ENCODE data around the gene TMEM250.

DNA sequence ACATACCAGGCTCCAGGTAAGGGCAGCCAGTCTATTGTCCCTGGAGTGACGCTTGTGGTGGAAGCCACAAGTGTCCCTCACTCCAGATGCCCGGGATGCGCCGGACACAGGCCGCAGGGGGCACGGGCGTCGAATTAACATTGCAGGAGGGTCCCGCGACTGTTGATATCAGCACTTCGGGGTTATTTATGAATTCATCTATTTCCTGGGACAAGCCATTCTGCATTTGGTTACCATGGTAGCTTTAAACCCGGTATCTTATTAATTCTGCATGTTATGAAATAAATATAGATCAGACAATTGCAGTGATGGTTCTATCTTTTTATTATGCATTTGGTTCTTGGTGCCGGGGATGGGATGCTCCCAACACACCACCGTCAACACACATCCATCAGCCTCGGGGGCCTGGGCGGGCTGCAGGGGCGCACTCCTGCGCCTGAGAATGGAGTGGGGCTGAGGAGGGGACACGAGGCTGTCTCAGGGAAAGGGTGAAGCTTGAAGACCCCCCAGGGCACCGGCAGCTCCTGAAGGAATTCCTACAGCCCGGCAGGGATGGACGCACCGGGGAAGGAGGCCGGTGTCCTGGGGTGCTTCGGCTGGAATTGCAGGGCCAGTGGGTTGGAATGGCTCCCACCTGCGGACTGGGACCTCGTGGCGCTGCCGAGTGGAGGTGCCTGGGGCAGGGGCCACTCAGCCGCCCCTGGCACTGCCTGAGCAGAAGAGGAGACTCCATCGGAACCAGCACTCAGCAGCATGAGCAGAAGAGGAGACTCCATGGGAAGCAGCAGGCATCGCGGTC lies 17.7 kb upstream of the TMEM250 start:
- TF ChIP-seq, protein P1, sequence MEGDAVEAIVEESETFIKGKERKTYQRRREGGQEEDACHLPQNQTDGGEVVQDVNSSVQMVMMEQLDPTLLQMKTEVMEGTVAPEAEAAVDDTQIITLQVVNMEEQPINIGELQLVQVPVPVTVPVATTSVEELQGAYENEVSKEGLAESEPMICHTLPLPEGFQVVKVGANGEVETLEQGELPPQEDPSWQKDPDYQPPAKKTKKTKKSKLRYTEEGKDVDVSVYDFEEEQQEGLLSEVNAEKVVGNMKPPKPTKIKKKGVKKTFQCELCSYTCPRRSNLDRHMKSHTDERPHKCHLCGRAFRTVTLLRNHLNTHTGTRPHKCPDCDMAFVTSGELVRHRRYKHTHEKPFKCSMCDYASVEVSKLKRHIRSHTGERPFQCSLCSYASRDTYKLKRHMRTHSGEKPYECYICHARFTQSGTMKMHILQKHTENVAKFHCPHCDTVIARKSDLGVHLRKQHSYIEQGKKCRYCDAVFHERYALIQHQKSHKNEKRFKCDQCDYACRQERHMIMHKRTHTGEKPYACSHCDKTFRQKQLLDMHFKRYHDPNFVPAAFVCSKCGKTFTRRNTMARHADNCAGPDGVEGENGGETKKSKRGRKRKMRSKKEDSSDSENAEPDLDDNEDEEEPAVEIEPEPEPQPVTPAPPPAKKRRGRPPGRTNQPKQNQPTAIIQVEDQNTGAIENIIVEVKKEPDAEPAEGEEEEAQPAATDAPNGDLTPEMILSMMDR (IDR thresholded peaks at IDR 0.05): no peak
- no peak for TF ChIP-seq POLR2A (IDR thresholded peaks at IDR 0.05)
